Neuronal stem cell (in vitro differentiated cells): ENCODE results near the gene FRY.

Source experiments
- DNase-seq: peaks from one replicate; pipeline ENCODE4 v3.0.0-alpha.2; 2013; ENCODE audit warnings: low spot score
- H2AFZ ChIP-seq: one replicate; pipeline ENCODE4 v1.6.1; 2013; ENCODE audit warnings: mild to moderate bottlenecking, low read length, inconsistent platforms
- H2AK5ac ChIP-seq: 2 replicates; pipeline ENCODE4 v1.6.1; 2013; ENCODE audit warnings: low read depth, mild to moderate bottlenecking, inconsistent platforms, low read length, moderate library complexity, mixed read lengths
- H2BK120ac ChIP-seq: 2 replicates; pipeline ENCODE4 v1.6.1; 2013; ENCODE audit warnings: low read depth, mild to moderate bottlenecking, inconsistent platforms, low read length, moderate library complexity, mixed read lengths
- H2BK12ac ChIP-seq: one replicate; pipeline ENCODE4 v1.6.1; 2013; ENCODE audit warnings: low read length, inconsistent platforms
- H2BK15ac ChIP-seq: 2 replicates; pipeline ENCODE4 v1.6.1; 2013; ENCODE audit warnings: mild to moderate bottlenecking, low read length, inconsistent platforms, mixed read lengths
- H2BK5ac ChIP-seq: one replicate; pipeline ENCODE4 v1.6.1; 2013; ENCODE audit warnings: inconsistent platforms, mild to moderate bottlenecking, low read length, moderate library complexity
- H3K14ac ChIP-seq: one replicate; pipeline ENCODE4 v1.6.1; 2013; ENCODE audit warnings: low read length, inconsistent platforms
- H3K18ac ChIP-seq: 2 replicates; pipeline ENCODE4 v1.6.1; 2013; ENCODE audit warnings: low read length, inconsistent platforms
- H3K23ac ChIP-seq: 2 replicates; pipeline ENCODE4 v1.6.1; 2013; ENCODE audit warnings: low read depth, mild to moderate bottlenecking, mixed read lengths, low read length, inconsistent platforms; ENCODE audit not compliant: poor library complexity
- H3K27ac ChIP-seq: replicated peaks from 3 replicates; pipeline ENCODE4 v1.5.1; 2013; ENCODE audit warnings: low read length, inconsistent platforms
- H3K27me3 ChIP-seq, 3 experiments: 2 replicates each; pipeline ENCODE4 v1.6.1; 2013; ENCODE audit warnings: low read length in 3 of 3, mild to moderate bottlenecking in 2 of 3, inconsistent platforms in 1 of 3, low read depth in 1 of 3, mixed read lengths in 1 of 3, moderate library complexity in 1 of 3; ENCODE audit not compliant: control insufficient read depth in 3 of 3, insufficient read depth in 3 of 3
- H3K36me3 ChIP-seq, 2 donors: replicated peaks in 1 of 2; 2 replicates each; pipeline ENCODE4 v1.6.1; 2013; ENCODE audit warnings: low read length in 2 of 2; ENCODE audit not compliant: control insufficient read depth in 2 of 2, insufficient read depth in 2 of 2
- H3K4ac ChIP-seq: 2 replicates; pipeline ENCODE4 v1.6.1; 2013; ENCODE audit warnings: inconsistent platforms, mild to moderate bottlenecking, low read length, moderate library complexity
- H3K4me1 ChIP-seq, 2 donors: 1 replicate in 1 of 2; 2 replicates in 1 of 2; pipeline ENCODE4 v1.6.1; 2013; ENCODE audit warnings: low read length in 2 of 2, low read depth in 1 of 2; ENCODE audit not compliant: control insufficient read depth in 2 of 2, insufficient read depth in 1 of 2
- H3K4me2 ChIP-seq: one replicate; pipeline ENCODE4 v1.6.1; 2013; ENCODE audit warnings: mild to moderate bottlenecking, low read length, inconsistent platforms; ENCODE audit not compliant: insufficient read depth, poor library complexity, severe bottlenecking
- H3K4me3 ChIP-seq, 2 donors: 2 replicates each; pipeline ENCODE4 v1.5.1; 2013; ENCODE audit warnings: low read length in 2 of 2, mild to moderate bottlenecking in 2 of 2, inconsistent platforms in 1 of 2, moderate library complexity in 1 of 2
- H3K79me1 ChIP-seq: one replicate; pipeline ENCODE4 v1.6.1; 2013; ENCODE audit warnings: low read depth, mild to moderate bottlenecking, inconsistent platforms, low read length, moderate library complexity
- H3K9ac ChIP-seq: one replicate; pipeline ENCODE4 v1.6.1; 2013; ENCODE audit warnings: mild to moderate bottlenecking, low read depth, low read length, inconsistent platforms; ENCODE audit not compliant: poor library complexity
- H3K9me3 ChIP-seq, 2 donors: replicated peaks in 1 of 2; 2 replicates each; pipeline versions ENCODE3 to v1.6.1; 2013; ENCODE audit warnings: low read length in 2 of 2, mild to moderate bottlenecking in 2 of 2, inconsistent platforms in 1 of 2, low read depth in 1 of 2, mixed read lengths in 1 of 2, moderate library complexity in 1 of 2; ENCODE audit not compliant: control insufficient read depth in 2 of 2, insufficient read depth in 1 of 2
- H4K8ac ChIP-seq: one replicate; pipeline ENCODE4 v1.6.1; 2013; ENCODE audit warnings: low read depth, mild to moderate bottlenecking, inconsistent platforms, low read length, moderate library complexity
- H4K91ac ChIP-seq: one replicate; pipeline ENCODE4 v1.6.1; 2013; ENCODE audit warnings: low read length, low read depth, mild to moderate bottlenecking, inconsistent platforms; ENCODE audit not compliant: poor library complexity
- WGBS, 2 donors: extraction: QIAGEN DNeasy Blood & Tissue Kit; methylation state at CpG; one replicate each; pipeline ENCODE4 v1.1.7; 2013; ENCODE audit warnings: missing lambda C conversion rate in 2 of 2, mixed read lengths in 1 of 2; ENCODE audit not compliant: insufficient read length in 2 of 2, insufficient replicate concordance in 1 of 2; ENCODE audit errors: extremely low coverage in 2 of 2; 5-methylcytosine and 5-hydroxymethylcytosine counted together

The FRY gene

DNA sequence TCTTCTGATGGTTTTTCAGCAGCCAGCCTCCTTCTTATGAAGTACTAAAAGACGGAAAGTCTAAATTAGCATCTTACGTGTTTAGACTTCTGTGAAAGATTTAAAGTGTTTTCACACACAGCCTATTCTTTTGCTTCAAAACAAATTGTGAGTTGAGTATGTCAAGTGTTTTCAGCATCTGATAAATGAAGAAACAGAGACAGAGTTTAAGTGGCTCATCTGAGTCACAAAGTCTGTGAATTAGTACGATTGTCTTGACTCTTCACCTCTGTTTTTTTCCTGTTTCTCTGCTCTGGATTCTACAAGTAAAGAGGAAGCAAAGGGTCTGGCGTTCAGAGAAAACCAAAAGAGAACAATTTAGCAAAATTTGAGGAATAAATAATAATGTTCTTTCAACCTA lies 116.4 kb downstream of the FRY start:
- no peak overlapping the region for H3K18ac ChIP-seq

DNA sequence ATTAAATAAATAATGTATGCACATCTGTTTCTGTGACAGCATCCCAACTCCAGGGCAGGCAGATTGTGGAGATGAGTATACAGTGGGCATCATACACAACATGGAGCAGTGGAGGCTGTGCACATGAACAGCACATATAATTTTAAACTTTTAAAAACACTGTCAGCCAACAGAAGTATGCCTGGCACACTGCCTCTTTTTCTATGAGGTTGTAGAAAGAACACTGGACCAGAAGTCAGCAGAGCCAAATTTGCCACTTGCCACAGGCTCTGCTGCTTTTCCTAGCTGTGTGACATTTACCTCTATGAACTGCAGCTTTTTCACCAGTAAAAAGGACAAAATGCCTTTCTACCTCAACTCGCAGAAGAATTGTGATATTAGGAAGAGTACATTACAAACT lies 118.7 kb downstream of the FRY start:
- Histone ChIP-seq H2BK15ac (no peak overlapping the region), H2AK5ac (no peak overlapping the region), H2BK12ac (no peak overlapping the region), H3K23ac (no peak overlapping the region), H3K4me1 (no peaks in the 10 kb centered on the region), H3K18ac (no peak overlapping the region), H3K27me3 (no peaks in the 10 kb centered on the region), H2BK5ac (no peak overlapping the region), H3K4me2 (no peak overlapping the region), H3K79me1 (no peaks in the 10 kb centered on the region), H4K91ac (no peak overlapping the region), H3K9ac (no peak overlapping the region), H3K27ac (no peak overlapping the region), H2BK120ac (no peak overlapping the region), H2AFZ (no peak overlapping the region), H3K4me3 (no peak overlapping the region), H4K8ac (no peak overlapping the region), H3K9me3 (no peaks in the 10 kb centered on the region), H3K14ac (no peak overlapping the region), H3K36me3 (no peaks in the 10 kb centered on the region), H3K4ac (no peak overlapping the region)
- no peak for DNase-seq
- no CpG with 5 or more reads among the region's 1 CpG for WGBS, 2 donors

More for the DNA sequence above, 116.4 kb downstream of the FRY start:
- no peak overlapping the region for H2BK5ac ChIP-seq
- no peak overlapping the region for H3K23ac ChIP-seq
- H3K4me1 ChIP-seq, result peaks cover 0 to under 1% of the 10 kb centered on the region in 2 donors
- H4K8ac ChIP-seq, result no peak overlapping the region
- no peak overlapping the region for H3K14ac ChIP-seq
- H2BK15ac ChIP-seq, result no peak overlapping the region
- no peak overlapping the region for H2AK5ac ChIP-seq
- H2AFZ ChIP-seq, result no peak overlapping the region
- no peaks in the 10 kb centered on the region for H3K79me1 ChIP-seq
- no peaks in the 10 kb centered on the region for H3K36me3 ChIP-seq
- no peak for DNase-seq
- no peaks in the 10 kb centered on the region for H3K9me3 ChIP-seq
- H3K4me2 ChIP-seq, result no peak overlapping the region
- H2BK12ac ChIP-seq, result no peak overlapping the region
- H4K91ac ChIP-seq, result no peak overlapping the region
- H3K4me3 ChIP-seq, result no peak overlapping the region
- no peaks in the 10 kb centered on the region for H3K27me3 ChIP-seq
- no peak overlapping the region for H3K4ac ChIP-seq
- no peak overlapping the region for H3K27ac ChIP-seq
- H3K9ac ChIP-seq, result no peak overlapping the region
- H2BK120ac ChIP-seq, result no peak overlapping the region
- WGBS, 2 donors, result no CpG with 5 or more reads among the region's 4 CpGs

DNA sequence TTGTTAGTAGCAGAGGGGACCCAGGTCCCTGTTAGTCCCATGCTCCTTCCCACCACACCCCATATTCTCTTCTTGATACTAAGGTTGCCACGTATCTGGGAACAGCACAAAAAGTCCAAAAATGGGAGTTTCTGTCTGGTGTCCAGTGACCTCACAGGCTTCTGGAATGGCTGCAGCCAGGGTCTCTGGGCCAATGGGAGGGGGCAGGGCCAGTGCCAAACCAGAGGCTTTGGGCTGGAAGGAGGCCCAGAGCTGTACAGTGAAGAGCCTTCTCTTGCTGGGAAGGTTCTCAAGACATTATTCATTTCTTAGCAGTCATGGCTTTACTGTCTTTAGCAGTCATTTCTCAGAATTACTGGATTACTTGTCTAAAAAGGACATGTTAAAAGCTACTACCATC lies 119.2 kb downstream of the FRY start:
- Histone ChIP-seq H4K8ac (no peak overlapping the region), H2BK120ac (no peak overlapping the region), H3K9me3 (no peaks in the 10 kb centered on the region), H3K79me1 (no peaks in the 10 kb centered on the region), H2BK15ac (no peak overlapping the region), H2AFZ (no peak overlapping the region), H3K27ac (no peak overlapping the region), H3K4ac (no peak overlapping the region), H3K9ac (no peak overlapping the region), H4K91ac (no peak overlapping the region), H3K4me3 (no peak overlapping the region), H2BK5ac (no peak overlapping the region), H3K36me3 (no peaks in the 10 kb centered on the region), H3K4me2 (no peak overlapping the region), H3K14ac (no peak overlapping the region), H3K4me1 (no peaks in the 10 kb centered on the region), H2AK5ac (no peak overlapping the region), H3K23ac (no peak overlapping the region), H2BK12ac (no peak overlapping the region), H3K27me3 (no peaks in the 10 kb centered on the region), H3K18ac (no peak overlapping the region)
- WGBS, 2 donors, result no CpG with 5 or more reads among the region's 1 CpG
- DNase-seq, result no peak

DNA sequence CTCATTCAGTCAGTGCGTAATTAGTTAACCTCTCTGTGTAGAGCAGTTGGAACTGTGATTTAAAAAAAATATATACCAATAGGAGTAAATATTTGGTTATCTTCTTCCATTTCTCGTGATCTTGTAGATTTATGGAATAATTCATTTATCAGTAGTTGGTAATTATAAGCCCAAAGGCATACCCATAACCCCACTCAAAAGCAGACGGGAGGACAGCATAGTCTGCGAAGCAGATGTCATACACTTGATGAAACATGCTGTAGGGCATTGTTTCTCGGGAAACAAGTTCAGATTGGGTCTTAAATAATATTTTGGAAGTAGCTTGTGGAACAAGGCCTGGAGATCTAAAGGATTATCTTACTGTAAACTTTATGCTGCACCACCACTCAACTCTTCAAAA lies 119.7 kb downstream of the FRY start:
- Histone ChIP-seq H3K27me3 (no peaks in the 10 kb centered on the region), H3K4me2 (no peak overlapping the region), H3K23ac (no peak overlapping the region), H3K14ac (no peak overlapping the region), H2BK5ac (no peak overlapping the region), H4K91ac (no peak overlapping the region), H3K18ac (no peak overlapping the region), H3K4me1 (no peaks in the 10 kb centered on the region), H2BK120ac (no peak overlapping the region), H3K36me3 (no peaks in the 10 kb centered on the region), H2AK5ac (no peak overlapping the region), H2BK12ac (no peak overlapping the region), H3K4ac (no peak overlapping the region), H3K79me1 (no peaks in the 10 kb centered on the region), H2AFZ (no peak overlapping the region), H2BK15ac (no peak overlapping the region), H3K9me3 (no peaks in the 10 kb centered on the region), H3K27ac (no peak overlapping the region), H4K8ac (no peak overlapping the region), H3K9ac (no peak overlapping the region), H3K4me3 (no peak overlapping the region)
- no CpG with 5 or more reads among the region's 5 CpGs for WGBS, 2 donors
- DNase-seq, result no peak
